Measurements from ENCODE around the gene HRH2.

GRCh38 chr5:175680020-175680419 lies 22.1 kb downstream of the HRH2 start:
- TF ChIP-seq RBBP5 (IDR thresholded peaks at IDR 0.05; ENCODE audit: borderline replicate concordance, insufficient read depth, low read length, poor library complexity, severe bottlenecking) (no peak), TCF7L2 (IDR thresholded peaks at IDR 0.05; ENCODE audit: low read depth, low read length) (no peak), NR3C1 (CRISPR knock-in tag; IDR thresholded peaks at IDR 0.05) (no peak), SPI1 (IDR thresholded peaks at IDR 0.05; ENCODE audit: borderline replicate concordance, low read depth, low read length) (no peak)
